Hepatocyte (in vitro differentiated cells): ENCODE results near the gene LIN9.

Experiments
- CTCF ChIP-seq: fragments of 200-600 bp; sonication (generic); IDR thresholded peaks from 2 replicates; pipeline ENCODE4 v1.5.1; 2016; ENCODE audit warnings: antibody characterized with exemption, mild to moderate bottlenecking; ENCODE audit not compliant: poor library complexity
- EZH2 ChIP-seq: fragments of 200-600 bp; sonication (generic); IDR thresholded peaks from 2 replicates; pipeline ENCODE4 v1.6.1; 2016; ENCODE audit warnings: antibody characterized with exemption, mild to moderate bottlenecking, borderline replicate concordance

DNA sequence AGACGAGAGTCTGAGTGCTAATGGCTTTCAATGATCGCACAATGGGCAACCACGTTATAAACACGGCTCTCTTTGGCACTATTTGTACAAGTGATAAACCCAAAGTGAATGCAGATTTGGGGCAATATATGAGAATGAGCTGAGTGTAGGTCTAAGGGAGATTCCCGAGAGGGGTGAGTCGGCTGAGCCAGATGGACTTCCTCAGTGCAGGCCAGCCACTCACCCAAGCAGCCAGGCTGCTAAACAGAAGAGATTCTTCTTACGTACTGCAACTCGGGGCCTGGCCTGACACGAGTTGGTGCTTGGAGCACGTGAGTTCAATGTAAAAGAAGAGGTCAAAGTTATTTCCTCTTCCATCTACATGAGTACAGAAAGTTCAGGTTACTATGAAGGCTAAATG, 91.7 kb downstream of the LIN9 start:
- TF ChIP-seq CTCF (no peak), EZH2 (no peak)
